SW 1271 (cell line): ENCODE results near the gene CNTN5.

Experiments used
- DNase-seq, 2 experiments: peaks; one replicate each; lab custom pipeline; 2025; lab: John Stamatoyannopoulos, UW

The CNTN5 gene

GRCh38 chr11:100336873-100337272 is 1316.1 kb downstream of the CNTN5 start:
- no peak for DNase-seq

DNA sequence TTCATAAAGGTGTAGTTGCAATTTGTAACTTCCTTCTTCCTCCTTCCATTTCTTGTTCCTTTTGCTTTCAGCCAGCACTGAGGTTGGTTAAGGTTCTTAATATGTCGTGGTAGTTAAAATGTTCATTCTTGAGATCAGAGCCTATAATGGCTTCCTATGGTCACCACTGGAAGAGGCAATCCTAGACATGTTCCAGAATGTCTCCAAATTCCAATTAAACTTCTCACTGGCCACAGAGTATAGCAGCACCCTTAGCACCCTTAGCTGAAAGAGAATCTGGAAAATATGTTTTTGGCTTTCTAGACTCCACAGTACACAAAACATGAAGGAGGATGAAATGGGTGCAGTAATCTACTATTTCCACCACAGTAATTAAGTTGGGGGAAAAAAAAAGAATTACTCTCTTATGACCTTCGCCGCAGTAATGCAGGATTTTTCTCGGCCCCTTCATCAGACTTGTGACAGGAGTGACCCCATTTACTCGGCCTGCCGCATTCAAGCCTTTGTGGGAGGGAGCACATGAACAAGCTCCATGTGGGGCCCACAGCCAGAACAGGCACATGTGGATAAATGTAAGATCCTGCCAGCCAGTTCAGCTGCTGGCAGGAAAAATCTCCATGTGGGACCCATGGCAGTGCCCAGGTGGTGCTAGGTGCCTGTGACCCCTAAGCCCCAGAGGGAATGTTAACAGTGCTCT is 1317.5 kb downstream of the CNTN5 start:
- DNase-seq = no peak

- no peak for DNase-seq
These were observed 1319.9 kb downstream of the CNTN5 start for GRCh38 chr11:100340466-100341319.

DNA sequence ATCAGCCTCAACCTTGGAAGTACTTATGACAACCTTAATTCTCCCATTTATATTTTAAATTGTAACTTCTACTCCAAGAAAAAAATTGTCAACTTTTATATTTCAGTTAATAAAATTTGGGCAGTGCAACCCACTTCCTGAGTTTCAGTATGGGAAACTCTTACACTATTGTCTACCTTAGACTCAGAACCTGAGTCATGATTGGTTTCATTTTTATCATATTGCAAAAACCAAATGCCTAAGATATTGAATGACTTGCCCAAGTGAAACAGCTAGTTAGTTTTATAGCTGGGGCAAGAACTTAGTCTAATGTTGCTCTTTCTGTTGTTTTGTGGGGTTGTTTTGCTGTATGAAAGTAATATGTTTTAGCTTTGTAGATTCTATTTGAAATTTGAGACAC is 1332.3 kb downstream of the CNTN5 start:
- DNase-seq = no peak

DNA sequence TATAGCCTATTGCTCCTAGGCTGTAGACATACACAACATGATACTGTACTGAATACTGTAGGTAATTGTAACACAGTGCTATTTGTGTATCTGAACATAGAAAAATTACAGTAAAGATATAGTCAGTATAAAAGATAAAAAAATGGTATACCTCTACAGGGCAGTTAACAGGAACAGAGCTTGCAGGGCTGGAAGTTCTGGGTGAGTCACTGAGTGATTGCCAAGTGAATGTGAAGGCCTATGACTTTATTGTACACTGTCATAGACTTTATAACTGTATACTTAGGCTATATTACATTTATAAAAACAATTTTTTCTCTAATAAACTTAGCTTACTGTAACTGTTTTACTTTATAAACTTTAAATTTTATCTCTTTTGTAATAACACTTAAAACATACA is 1334.0 kb downstream of the CNTN5 start:
- no peak for DNase-seq

- DNase-seq = no peak
These were observed 1335.3 kb downstream of the CNTN5 start for GRCh38 chr11:100356035-100356434.

GRCh38 chr11:100359281-100359680 is 1338.5 kb downstream of the CNTN5 start:
- no peak for DNase-seq

- no peak for DNase-seq
These were observed 1347.1 kb downstream of the CNTN5 start for GRCh38 chr11:100367892-100368291.

DNA sequence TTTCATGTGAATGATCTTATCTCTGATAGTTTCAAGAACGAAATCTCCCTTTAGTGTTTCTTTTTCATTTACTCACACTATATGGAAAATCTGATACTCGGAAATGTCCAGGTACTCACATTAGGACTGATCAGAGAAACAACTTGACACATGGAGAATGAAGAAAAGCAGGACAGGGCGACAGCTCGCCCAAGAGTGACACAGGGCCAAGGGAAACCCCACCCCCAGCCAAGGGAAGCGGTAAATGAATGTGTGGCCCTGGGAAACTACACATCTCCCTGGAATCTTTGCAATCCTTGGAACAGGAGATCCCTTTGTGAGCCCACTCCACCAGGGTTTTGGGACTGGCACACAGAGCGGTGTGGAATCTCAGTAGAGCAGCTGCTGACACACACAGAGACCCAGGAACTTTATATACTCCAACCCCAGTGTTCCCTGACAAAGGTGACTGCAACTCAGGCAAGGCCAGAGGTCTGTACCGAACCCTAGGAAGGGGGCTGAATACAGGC is 1362.7 kb downstream of the CNTN5 start:
- no peak for DNase-seq

DNA sequence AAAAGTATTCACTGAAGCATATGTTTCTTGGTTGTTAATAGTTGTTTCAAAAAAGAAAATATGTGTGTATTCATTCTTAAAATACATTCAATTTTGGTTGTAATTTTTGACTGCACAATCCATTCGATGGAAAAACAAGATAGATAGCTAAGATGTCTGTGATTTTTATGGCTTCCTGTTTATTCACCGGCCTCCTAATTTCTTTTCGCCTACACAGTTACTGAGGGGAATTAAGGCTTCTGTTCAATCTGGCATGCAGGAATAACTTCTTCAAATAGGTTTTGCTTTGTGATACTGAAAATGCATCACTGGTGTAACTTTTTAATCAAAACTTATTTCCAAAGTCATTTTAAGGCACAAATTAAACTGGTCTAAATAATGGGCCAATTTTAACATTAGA is 1375.5 kb downstream of the CNTN5 start:
- DNase-seq = no peak

DNA sequence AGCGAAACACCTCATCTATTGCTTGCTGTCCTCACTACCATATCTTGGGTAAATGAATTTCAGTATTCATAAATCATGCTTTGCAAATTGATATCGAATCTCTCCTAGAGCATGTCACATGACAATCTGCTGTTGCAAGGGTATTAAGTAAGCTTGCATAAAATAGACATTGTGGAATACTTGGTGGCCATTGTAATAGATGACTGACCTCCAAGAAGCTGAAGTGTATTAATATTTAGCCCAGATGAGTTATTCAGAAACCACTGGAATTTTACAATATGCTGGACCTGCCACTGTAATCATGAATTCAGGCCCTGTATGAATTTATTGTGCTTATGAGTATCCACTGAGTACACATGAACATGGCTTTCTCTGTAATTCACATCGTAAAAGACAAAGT is 1376.7 kb downstream of the CNTN5 start:
- no peak for DNase-seq

- DNase-seq = peak in 1 of 2 experiments; percentile 59
These were observed 1383.1 kb downstream of the CNTN5 start for GRCh38 chr11:100403816-100404215.

DNA sequence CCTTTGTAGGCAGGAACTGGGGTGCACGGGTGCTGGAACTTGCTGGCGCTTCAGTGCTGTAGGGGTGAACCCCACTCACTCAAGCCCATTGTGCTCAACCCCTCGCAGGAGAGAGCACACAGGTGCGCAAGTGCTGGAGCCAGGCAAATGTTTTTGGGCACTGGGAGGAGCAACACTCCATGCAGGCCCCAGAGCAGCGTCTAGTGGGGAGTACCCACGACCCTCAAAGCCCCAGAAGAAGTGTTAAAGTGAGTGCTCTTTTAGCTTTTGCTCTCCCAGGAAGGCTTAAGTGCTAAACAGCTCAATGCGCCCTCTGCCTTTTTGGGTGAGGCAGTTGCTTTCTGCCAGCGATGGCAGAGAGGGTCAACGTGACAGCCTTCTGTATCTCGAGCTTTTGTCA is 1384.2 kb downstream of the CNTN5 start:
- no peak for DNase-seq
